IPS DF 4.7 (cell line): Measurements from ENCODE around the gene SYNJ2.

Experiments used
- DNase-seq: peaks from one replicate; pipeline ENCODE4 v3.0.0-alpha.2; 2013; ENCODE audit warnings: low spot score; ENCODE audit errors: extremely low read depth

Gene SYNJ2

GRCh38 chr6:158115508-158115907, 133.8 kb downstream of the SYNJ2 start:
- no peak for DNase-seq

GRCh38 chr6:158118886-158119285, 137.2 kb downstream of the SYNJ2 start:
- DNase-seq, result no peak

- no peak for DNase-seq
These were observed 139.7 kb downstream of the SYNJ2 start for GRCh38 chr6:158121335-158121734.

- no peak for DNase-seq
These were observed 140.4 kb downstream of the SYNJ2 start for GRCh38 chr6:158122048-158122447.

- no peak for DNase-seq
These were observed 142.6 kb downstream of the SYNJ2 start for GRCh38 chr6:158124288-158124687.

- DNase-seq, result no peak
These were observed 143.6 kb downstream of the SYNJ2 start for GRCh38 chr6:158125271-158125670.

- DNase-seq, result no peak
These were observed 150.3 kb downstream of the SYNJ2 start for GRCh38 chr6:158131926-158132325.

GRCh38 chr6:158142789-158143188, 161.1 kb downstream of the SYNJ2 start:
- DNase-seq, result no peak

GRCh38 chr6:158143700-158144099, 162.0 kb downstream of the SYNJ2 start:
- DNase-seq, result no peak
